ENCODE measurements around the gene LRRC45. TPM values are rescaled to one million over a fixed set of nuclear protein-coding genes. Genes with fewer than 3 reads are reported as not detected.
A peak's percentile ranks its signal among the peaks of the same experiment; 100 is the strongest.

The LRRC45 gene
- total and polyA plus RNA-seq, 9 donors: 0.67 to 16.4 (median 7.1) TPM

DNA sequence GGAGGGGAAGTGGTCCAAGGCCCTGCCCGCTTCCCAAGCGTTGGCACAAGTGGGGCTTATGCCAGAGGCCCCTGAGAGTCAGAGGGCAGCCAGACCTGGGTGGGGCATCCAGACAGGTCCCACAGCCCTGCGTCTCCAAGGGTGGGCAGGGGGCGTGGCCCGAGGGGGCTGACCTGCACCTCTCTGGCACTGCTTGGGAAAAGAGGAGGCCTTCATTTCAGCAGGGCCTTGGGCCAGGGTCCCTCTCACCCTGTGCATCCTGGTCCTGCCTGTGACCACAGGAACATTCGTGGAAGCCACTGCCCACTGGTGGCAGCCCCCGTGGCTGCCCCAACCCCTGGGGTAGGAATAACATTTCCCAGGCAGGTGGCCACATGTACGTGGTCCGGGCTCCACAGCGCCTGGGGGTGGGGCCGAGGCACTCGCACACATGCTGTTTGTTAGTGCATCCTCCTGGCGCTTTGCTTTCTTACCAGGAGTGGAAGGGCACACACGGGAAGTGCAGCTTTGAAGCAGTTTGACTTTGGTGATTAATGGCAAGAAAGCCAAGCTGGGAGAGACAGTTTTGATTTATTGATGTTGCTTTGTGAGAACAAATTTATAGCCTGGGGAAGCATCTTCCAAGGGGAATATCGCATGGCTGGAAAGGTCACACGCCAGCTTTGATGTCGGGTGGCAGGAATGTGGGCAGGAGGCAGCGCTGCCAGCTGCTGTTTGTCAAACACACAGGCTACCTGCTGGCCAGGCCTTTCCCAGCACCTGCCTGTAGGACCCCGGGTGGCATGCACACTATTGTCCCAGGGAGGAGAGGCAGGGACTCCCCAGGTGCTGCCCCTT, 4.7 kb upstream of the LRRC45 start:
- H3K9me3 ChIP-seq: no peaks in the 10 kb centered on the region
- TF ChIP-seq EP300 (IDR thresholded peaks at IDR 0.05) (no peak), POLR2A (IDR thresholded peaks at IDR 0.05) (no peak), CTCF (IDR thresholded peaks at IDR 0.05) (no peak)
- intact Hi-C loops (cut with DNase I): loop anchor here in 2 of 4 donors (5.0 kb wide), 1 partner anchor 56 kb away; the partner anchor contains the start of gene NOTUM (in 2 of the 2)
- no peaks in the 10 kb centered on the region for H3K27me3 ChIP-seq
- H3K27ac ChIP-seq: no peak overlapping the region
- no peak for DNase-seq
- WGBS, 3 donors: 70 to 75% (median 72%) methylated on average over 19 of the region's 19 CpGs
- H3K4me1 ChIP-seq (ENCODE audit: insufficient read depth): peaks cover 3% of the 10 kb centered on the region
- no peak overlapping the region for H3K4me3 ChIP-seq
- no peaks in the 10 kb centered on the region for H3K36me3 ChIP-seq

DNA sequence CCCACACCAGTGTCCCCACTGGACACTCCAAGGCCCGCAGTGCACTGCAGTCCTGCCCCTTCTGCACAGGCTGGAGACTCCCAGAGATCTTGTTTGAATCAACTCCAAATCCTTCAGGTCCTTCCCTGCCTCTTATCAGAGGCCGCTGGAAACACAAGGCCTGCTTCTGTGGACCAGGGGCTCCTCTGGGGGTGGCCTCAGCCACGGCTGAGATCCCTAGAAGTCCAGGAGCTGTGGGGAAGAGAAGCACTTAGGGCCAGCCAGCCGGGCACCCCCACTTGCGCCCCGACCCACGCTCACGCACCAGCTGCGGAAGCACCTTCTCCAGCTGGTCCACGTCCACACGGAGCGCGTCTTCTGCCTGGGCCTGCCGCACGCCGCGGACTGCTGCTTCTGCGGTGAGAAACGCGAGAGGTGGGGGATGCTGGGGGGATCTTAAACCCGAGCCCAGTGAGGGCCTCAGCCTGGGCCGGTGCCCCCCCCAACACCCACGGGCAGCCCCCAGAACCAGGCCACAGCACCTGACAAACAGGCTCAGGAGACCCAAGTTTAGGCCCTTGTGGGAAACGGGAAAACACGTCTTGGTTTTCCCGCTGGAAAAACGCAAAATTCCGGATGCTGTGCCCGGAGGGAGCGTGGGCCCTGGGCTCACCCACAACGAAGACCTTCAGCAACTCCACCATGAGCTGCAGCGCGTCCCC, 4.0 kb upstream of the LRRC45 start:
- no peaks in the 10 kb centered on the region for H3K27me3 ChIP-seq
- no peaks in the 10 kb centered on the region for H3K9me3 ChIP-seq
- intact Hi-C loops (cut with DNase I): loop anchor here in 2 of 4 donors (5.0 kb wide), 1 partner anchor 57 kb away; the partner anchor contains the start of gene NOTUM (in 2 of the 2)
- DNase-seq: no peak
- no peak overlapping the region for H3K4me3 ChIP-seq
- no peak overlapping the region for H3K27ac ChIP-seq
- H3K36me3 ChIP-seq: no peaks in the 10 kb centered on the region
- H3K4me1 ChIP-seq (ENCODE audit: insufficient read depth): peaks cover 7% of the 10 kb centered on the region
- TF ChIP-seq CTCF (IDR thresholded peaks at IDR 0.05) (no peak), POLR2A (IDR thresholded peaks at IDR 0.05) (no peak), EP300 (IDR thresholded peaks at IDR 0.05) (no peak)
- 65 to 70% (median 65%) methylated on average over 32 to 33 of the region's 33 CpGs for WGBS, 3 donors

DNA sequence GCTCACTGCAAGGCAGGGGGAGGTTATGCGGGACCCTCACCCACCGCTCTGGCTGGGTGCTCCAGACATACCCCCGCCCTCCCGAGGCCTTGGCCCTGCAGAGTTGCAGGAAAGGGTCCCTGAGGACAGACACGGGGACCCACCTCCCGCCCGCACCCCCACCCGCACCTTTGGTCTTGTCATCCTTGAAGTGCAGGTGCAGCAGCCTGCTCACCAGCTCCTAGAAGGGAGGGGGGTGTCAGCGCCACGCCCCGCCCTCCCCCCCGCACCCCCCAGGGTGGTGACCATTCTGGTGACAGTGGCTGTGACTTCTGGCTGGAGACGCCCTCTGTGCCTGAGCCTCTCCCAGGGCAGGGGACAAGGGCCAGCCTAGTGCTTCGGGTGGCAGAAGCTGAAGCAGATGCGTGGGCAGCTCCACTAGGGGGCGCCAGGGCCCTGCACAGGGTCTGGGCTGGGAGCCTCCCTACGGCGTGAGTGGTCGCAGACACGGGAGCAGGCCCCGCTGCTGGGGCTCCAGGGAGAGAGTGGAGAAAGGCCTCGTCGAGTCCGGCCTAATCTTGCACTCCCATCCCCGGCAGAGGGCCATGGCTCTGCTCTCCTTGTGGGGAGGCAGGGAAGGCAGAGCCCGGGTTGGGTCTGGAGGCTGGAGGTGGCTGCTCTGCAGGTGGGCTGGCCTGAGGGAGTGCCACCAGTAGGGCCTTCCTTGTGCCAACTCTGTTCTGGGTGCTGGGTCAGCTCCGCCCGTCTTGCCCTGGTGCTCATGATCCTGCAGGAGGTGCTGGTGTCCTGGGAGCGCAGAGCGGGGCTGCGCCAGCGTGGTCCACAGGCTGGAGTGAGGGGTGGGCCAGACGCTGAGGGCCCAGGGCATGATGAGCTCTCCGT, 3.2 kb upstream of the LRRC45 start:
- intact Hi-C loops (cut with DNase I): loop anchor here (2.0 to 10.0 kb wide), 3 partner anchors 58 to 305 kb away; partner anchors contain the start of gene NOTUM (in 2 of the 4)
- peak in 2 of 5 donors; percentile 62 to 74 for DNase-seq
- Histone ChIP-seq H3K27me3 (no peaks in the 10 kb centered on the region), H3K27ac (no peak overlapping the region), H3K4me3 (no peak overlapping the region), H3K36me3 (no peaks in the 10 kb centered on the region), H3K9me3 (no peaks in the 10 kb centered on the region), H3K4me1 (ENCODE audit: insufficient read depth) (peaks cover 8% of the 10 kb centered on the region)
- no peak for TF ChIP-seq POLR2A (IDR thresholded peaks at IDR 0.05)
- peak in 2 of 3 donors; percentile 14 to 36 for TF ChIP-seq CTCF (IDR thresholded peaks at IDR 0.05)
- 65 to 71% (median 68%) methylated on average over 27 to 34 of the region's 34 CpGs for WGBS, 3 donors
